ENCODE measurements around the gene LYST.

LYST gene

DNA sequence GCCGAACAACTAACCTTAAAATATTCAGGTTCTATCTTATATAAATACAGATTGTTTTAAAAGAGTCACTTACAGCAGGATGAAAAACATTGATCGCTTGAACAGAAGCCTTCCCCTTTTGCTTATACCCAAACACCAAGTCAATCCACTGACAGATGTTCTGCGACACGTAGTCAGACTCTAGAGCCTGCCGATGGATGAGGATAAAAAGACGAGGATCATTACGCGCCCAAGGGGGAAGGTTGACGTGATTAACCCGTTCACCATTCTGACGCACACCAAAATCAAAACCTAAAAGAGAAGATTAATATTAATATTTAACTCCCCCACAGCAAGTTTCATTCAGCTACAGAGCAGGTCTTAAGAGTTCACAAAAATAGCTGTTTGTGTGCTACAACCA is 157.7 kb downstream of the LYST start:
- Histone ChIP-seq H2AFZ (ENCODE audit: low read depth, low read length) (no peak overlapping the region), H2BK120ac (ENCODE audit: low read depth, low read length) (no peak overlapping the region), H3K4me1 (ENCODE audit: control insufficient read depth, insufficient read depth, low read depth, low read length) (peaks cover 1% of the 10 kb centered on the region), H2BK12ac (ENCODE audit: low read length in 2 of 2) (no peak overlapping the region), H3K18ac (ENCODE audit: low read depth in 1 of 2, low read length in 2 of 2) (no peak overlapping the region), H3K4me2 (ENCODE audit: low read length, poor library complexity, severe bottlenecking) (no peak overlapping the region), H3K14ac (ENCODE audit: low read length in 2 of 2) (no peak overlapping the region), H3K4me3 (ENCODE audit: insufficient read depth in 1 of 2, low read depth in 1 of 2, low read length in 2 of 2) (no peak overlapping the region), H4K8ac (ENCODE audit: low read length) (no peak overlapping the region), H3K9ac (ENCODE audit: low read length) (peak overlapping the region; percentile 49), H4K91ac (ENCODE audit: low read length) (no peak overlapping the region), H3K23ac (ENCODE audit: low read length in 2 of 2) (no peak overlapping the region), H3K36me3 (ENCODE audit: control insufficient read depth in 1 of 2, insufficient read depth in 2 of 2, low read depth in 1 of 2, low read length in 2 of 2) (peaks cover 0 to 81% of the 10 kb centered on the region in 2 experiments), H2BK5ac (ENCODE audit: low read depth, low read length, poor library complexity, severe bottlenecking) (no peak overlapping the region), H3K27me3 (ENCODE audit: control insufficient read depth in 1 of 2, insufficient read depth in 1 of 2, low read length in 2 of 2) (no peaks in the 10 kb centered on the region), H3K79me1 (replicated peaks; ENCODE audit: low read length, poor library complexity, severe bottlenecking) (no peaks in the 10 kb centered on the region), H2BK15ac (ENCODE audit: low read depth, poor library complexity, severe bottlenecking) (no peak overlapping the region), H3K27ac (ENCODE audit: low read length, poor library complexity, severe bottlenecking) (no peak overlapping the region), H3K4ac (ENCODE audit: low read depth in 1 of 2, low read length in 2 of 2) (no peak overlapping the region), H2AK5ac (ENCODE audit: low read length, severe bottlenecking) (no peak overlapping the region), H3K9me3 (ENCODE audit: control insufficient read depth, low read length) (no peaks in the 10 kb centered on the region)
- no peak for DNase-seq
- WGBS = 99% methylated on average over 10 of the region's 11 CpGs

DNA sequence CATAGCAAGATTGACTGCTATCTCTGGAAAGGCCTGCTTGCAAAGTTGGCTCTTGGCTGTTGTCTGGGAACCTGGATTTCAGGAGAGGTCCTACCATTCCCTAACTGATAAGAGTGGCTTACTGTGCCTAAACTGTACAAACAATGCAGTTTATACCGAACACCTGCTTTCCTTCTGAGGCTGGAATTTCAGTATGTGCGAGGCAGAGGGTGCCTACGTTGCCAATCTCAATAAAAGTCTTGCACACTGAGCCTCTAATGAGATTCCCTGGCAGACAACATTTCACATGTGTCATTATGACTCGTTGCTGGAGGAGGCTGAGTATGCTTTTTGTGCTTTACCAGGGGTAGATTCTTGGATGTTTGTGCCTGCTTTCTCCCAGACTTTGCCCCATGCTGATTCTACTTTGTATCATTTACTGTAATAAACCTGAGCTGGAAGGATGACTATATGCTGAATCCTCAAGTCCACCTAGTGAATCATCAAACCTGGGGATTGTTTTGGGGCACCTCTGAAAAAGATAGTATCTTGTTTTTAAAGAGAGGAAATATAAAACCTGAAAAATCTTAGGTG is 158.2 kb downstream of the LYST start:
- Histone ChIP-seq H2AK5ac (ENCODE audit: low read length, severe bottlenecking) (no peak overlapping the region), H2AFZ (ENCODE audit: low read depth, low read length) (no peak overlapping the region), H3K36me3 (ENCODE audit: control insufficient read depth in 1 of 2, insufficient read depth in 2 of 2, low read depth in 1 of 2, low read length in 2 of 2) (peaks cover 0 to 81% of the 10 kb centered on the region in 2 experiments), H3K4me2 (ENCODE audit: low read length, poor library complexity, severe bottlenecking) (no peak overlapping the region), H3K9ac (ENCODE audit: low read length) (peak overlapping the region; percentile 49), H4K8ac (ENCODE audit: low read length) (no peak overlapping the region), H2BK12ac (ENCODE audit: low read length in 2 of 2) (no peak overlapping the region), H3K23ac (ENCODE audit: low read length in 2 of 2) (no peak overlapping the region), H3K9me3 (ENCODE audit: control insufficient read depth, low read length) (no peaks in the 10 kb centered on the region), H4K91ac (ENCODE audit: low read length) (no peak overlapping the region), H3K4me3 (ENCODE audit: insufficient read depth in 1 of 2, low read depth in 1 of 2, low read length in 2 of 2) (no peak overlapping the region), H2BK120ac (ENCODE audit: low read depth, low read length) (no peak overlapping the region), H2BK15ac (ENCODE audit: low read depth, poor library complexity, severe bottlenecking) (no peak overlapping the region), H3K14ac (ENCODE audit: low read length in 2 of 2) (no peak overlapping the region), H3K4me1 (ENCODE audit: control insufficient read depth, insufficient read depth, low read depth, low read length) (peaks cover 1% of the 10 kb centered on the region), H3K79me1 (replicated peaks; ENCODE audit: low read length, poor library complexity, severe bottlenecking) (no peaks in the 10 kb centered on the region), H3K27ac (ENCODE audit: low read length, poor library complexity, severe bottlenecking) (peak overlapping the region; percentile 6), H2BK5ac (ENCODE audit: low read depth, low read length, poor library complexity, severe bottlenecking) (no peak overlapping the region), H3K18ac (ENCODE audit: low read depth in 1 of 2, low read length in 2 of 2) (no peak overlapping the region), H3K4ac (ENCODE audit: low read depth in 1 of 2, low read length in 2 of 2) (no peak overlapping the region), H3K27me3 (ENCODE audit: control insufficient read depth in 1 of 2, insufficient read depth in 1 of 2, low read length in 2 of 2) (no peaks in the 10 kb centered on the region)
- 68% methylated on average over 4 of the region's 4 CpGs for WGBS
- DNase-seq = no peak

DNA sequence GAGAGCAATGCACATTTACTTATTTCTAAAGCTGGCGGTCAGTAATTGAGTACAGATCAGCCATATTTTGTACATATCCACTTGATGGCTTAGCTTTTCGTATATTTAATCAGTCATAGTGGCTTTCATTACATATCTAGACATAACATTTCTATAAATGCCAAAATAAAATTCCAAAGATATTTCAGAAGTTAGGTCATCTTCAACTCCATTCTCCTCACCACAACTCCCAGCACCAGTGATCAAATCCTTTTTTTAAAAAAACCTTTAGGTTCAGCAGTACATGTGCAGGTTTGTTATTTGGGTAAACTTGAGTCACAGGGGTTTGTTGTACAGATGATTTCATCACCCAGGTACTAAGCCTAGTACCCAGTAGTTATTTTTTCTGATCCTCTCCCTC is 163.2 kb downstream of the LYST start:
- no peak overlapping the region for H2BK15ac ChIP-seq (ENCODE audit: low read depth, poor library complexity, severe bottlenecking)
- H3K23ac ChIP-seq (ENCODE audit: low read length in 2 of 2) = no peak overlapping the region
- no peak overlapping the region for H4K91ac ChIP-seq (ENCODE audit: low read length)
- DNase-seq = no peak
- no peak overlapping the region for H3K4me3 ChIP-seq (ENCODE audit: insufficient read depth in 1 of 2, low read depth in 1 of 2, low read length in 2 of 2)
- WGBS = 100% methylated on average over 2 of the region's 2 CpGs
- no peak overlapping the region for H4K8ac ChIP-seq (ENCODE audit: low read length)
- peaks cover 4 to 88% of the 10 kb centered on the region in 2 experiments for H3K36me3 ChIP-seq (ENCODE audit: control insufficient read depth in 1 of 2, insufficient read depth in 2 of 2, low read depth in 1 of 2, low read length in 2 of 2)
- no peaks in the 10 kb centered on the region for H3K9me3 ChIP-seq (ENCODE audit: control insufficient read depth, low read length)
- H3K27ac ChIP-seq (ENCODE audit: low read length, poor library complexity, severe bottlenecking) = no peak overlapping the region
- H3K9ac ChIP-seq (ENCODE audit: low read length) = no peak overlapping the region
- no peak overlapping the region for H2AFZ ChIP-seq (ENCODE audit: low read depth, low read length)
- H3K4me2 ChIP-seq (ENCODE audit: low read length, poor library complexity, severe bottlenecking) = no peak overlapping the region
- no peaks in the 10 kb centered on the region for H3K27me3 ChIP-seq (ENCODE audit: control insufficient read depth in 1 of 2, insufficient read depth in 1 of 2, low read length in 2 of 2)
- H2AK5ac ChIP-seq (ENCODE audit: low read length, severe bottlenecking) = no peak overlapping the region
- no peak overlapping the region for H3K18ac ChIP-seq (ENCODE audit: low read depth in 1 of 2, low read length in 2 of 2)
- H3K79me1 ChIP-seq (replicated peaks; ENCODE audit: low read length, poor library complexity, severe bottlenecking) = no peaks in the 10 kb centered on the region
- no peaks in the 10 kb centered on the region for H3K4me1 ChIP-seq (ENCODE audit: control insufficient read depth, insufficient read depth, low read depth, low read length)
- H3K14ac ChIP-seq (ENCODE audit: low read length in 2 of 2) = no peak overlapping the region
- H2BK5ac ChIP-seq (ENCODE audit: low read depth, low read length, poor library complexity, severe bottlenecking) = no peak overlapping the region
- H2BK120ac ChIP-seq (ENCODE audit: low read depth, low read length) = no peak overlapping the region
- no peak overlapping the region for H2BK12ac ChIP-seq (ENCODE audit: low read length in 2 of 2)
- H3K4ac ChIP-seq (ENCODE audit: low read depth in 1 of 2, low read length in 2 of 2) = no peak overlapping the region

DNA sequence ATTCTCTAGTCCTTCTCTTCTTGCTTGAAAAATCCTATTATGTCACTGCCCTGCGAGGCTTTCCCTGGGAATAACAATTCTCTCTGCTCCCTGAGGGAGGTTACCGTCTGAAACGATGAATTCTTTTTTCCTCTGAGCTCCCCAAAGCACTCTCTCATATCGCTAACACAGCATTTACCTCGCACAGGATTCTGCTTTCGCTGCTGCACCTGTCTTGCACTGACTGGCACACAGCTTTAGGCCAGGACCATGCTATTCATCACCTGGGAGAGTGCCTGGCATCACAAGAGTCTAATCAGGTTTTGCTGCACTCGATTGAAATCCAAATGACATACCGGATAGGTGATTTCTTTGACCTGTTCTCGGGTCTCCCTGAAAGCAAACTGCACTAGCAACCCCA is 164.3 kb downstream of the LYST start:
- no peaks in the 10 kb centered on the region for H3K79me1 ChIP-seq (replicated peaks; ENCODE audit: low read length, poor library complexity, severe bottlenecking)

More for the DNA sequence above, 164.3 kb downstream of the LYST start:
- Histone ChIP-seq H3K14ac (ENCODE audit: low read length in 2 of 2) (no peak overlapping the region), H2AFZ (ENCODE audit: low read depth, low read length) (no peak overlapping the region), H3K4me1 (ENCODE audit: control insufficient read depth, insufficient read depth, low read depth, low read length) (no peaks in the 10 kb centered on the region), H2AK5ac (ENCODE audit: low read length, severe bottlenecking) (no peak overlapping the region), H3K36me3 (ENCODE audit: control insufficient read depth in 1 of 2, insufficient read depth in 2 of 2, low read depth in 1 of 2, low read length in 2 of 2) (peaks cover 4 to 83% of the 10 kb centered on the region in 2 experiments), H3K9ac (ENCODE audit: low read length) (no peak overlapping the region), H2BK12ac (ENCODE audit: low read length in 2 of 2) (no peak overlapping the region), H3K27ac (ENCODE audit: low read length, poor library complexity, severe bottlenecking) (no peak overlapping the region), H3K23ac (ENCODE audit: low read length in 2 of 2) (no peak overlapping the region), H3K4ac (ENCODE audit: low read depth in 1 of 2, low read length in 2 of 2) (no peak overlapping the region), H3K18ac (ENCODE audit: low read depth in 1 of 2, low read length in 2 of 2) (no peak overlapping the region), H4K91ac (ENCODE audit: low read length) (no peak overlapping the region), H4K8ac (ENCODE audit: low read length) (no peak overlapping the region), H3K4me3 (ENCODE audit: insufficient read depth in 1 of 2, low read depth in 1 of 2, low read length in 2 of 2) (no peak overlapping the region), H3K27me3 (ENCODE audit: control insufficient read depth in 1 of 2, insufficient read depth in 1 of 2, low read length in 2 of 2) (no peaks in the 10 kb centered on the region), H2BK120ac (ENCODE audit: low read depth, low read length) (no peak overlapping the region), H2BK15ac (ENCODE audit: low read depth, poor library complexity, severe bottlenecking) (no peak overlapping the region), H3K4me2 (ENCODE audit: low read length, poor library complexity, severe bottlenecking) (no peak overlapping the region), H2BK5ac (ENCODE audit: low read depth, low read length, poor library complexity, severe bottlenecking) (no peak overlapping the region), H3K9me3 (ENCODE audit: control insufficient read depth, low read length) (no peaks in the 10 kb centered on the region)
- no peak for DNase-seq
- 93% methylated on average over 9 of the region's 9 CpGs for WGBS

Data from mesenchymal stem cell (in vitro differentiated cells and primary cell).